Left hindlimb (tissue), 1 donor: ENCODE results near the gene FAM131C.

Experiments
- DNase-seq: peaks from one replicate; pipeline ENCODE4 v3.0.0-alpha.2; 2018

Gene FAM131C

DNA sequence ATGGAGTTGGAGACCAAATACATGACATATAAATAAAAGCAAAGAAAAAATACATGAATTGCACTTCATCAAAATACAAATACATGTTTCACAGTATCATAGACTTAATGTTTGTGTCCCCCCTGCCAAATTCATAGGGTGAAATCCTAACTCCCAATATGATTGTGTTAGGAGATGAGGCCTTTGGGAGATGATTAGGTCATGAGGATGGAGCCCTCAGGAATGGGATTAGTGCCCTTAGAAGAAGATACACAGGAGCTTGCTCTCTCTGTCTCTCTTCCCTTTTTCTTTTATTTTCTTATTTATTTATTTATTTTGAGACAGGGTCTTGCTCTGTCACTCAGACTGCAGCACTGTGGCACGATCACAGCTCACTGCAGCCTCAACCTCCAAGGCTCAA, 26.0 kb upstream of the FAM131C start:
- DNase-seq = no peak

DNA sequence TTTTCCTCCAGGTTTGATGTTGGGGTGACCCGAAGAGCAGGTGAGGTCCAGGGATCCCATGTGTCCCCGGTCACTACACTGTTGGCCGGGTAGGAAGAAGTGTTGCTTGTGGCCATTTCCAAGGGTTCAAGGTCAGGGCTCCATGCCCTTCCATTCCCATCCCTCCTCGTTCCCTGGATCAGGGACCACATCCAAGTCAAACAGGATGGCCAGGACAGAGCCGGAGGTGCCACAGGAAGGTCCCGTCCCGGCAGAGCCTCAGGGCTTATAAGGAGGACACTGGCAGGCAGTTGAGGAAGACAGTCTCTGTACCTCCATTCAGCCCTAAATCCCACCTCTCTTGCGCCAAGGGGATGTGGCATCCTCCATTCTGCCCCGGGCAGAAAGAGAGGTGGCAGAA, 22.0 kb upstream of the FAM131C start:
- DNase-seq = peak; percentile 12

DNA sequence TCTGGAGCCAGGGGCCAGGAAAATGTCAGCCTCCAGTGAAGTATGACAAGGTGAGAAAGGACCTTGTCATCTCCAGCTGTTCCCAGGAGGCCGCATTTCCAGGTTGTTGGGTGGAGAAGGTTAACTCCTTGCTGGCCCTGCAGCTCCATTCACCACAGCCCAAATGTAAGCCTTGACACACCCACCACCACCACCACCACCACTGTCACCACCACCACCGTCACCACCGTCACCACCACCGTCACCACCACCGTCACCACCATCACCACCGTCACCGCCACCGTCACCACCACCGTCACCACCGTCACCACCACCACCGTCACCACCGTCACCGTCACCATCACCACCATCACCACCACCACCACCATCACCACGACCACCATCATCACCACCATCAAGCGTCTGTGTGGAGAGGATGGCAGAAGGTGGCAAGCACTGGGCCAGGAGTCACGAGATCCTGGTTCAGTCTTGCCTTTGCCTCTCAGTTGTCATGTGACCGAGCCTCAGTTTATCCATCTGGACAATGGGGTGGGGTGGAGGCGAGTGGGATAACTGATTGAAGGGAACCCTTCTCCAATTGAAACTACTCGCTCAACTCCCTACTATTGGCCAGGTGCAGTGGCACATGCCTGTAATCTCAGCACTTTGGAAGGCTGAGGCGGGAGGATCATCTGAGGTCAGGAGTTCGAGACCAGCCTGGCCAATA, 21.2 kb upstream of the FAM131C start:
- DNase-seq = peak; percentile 26

DNA sequence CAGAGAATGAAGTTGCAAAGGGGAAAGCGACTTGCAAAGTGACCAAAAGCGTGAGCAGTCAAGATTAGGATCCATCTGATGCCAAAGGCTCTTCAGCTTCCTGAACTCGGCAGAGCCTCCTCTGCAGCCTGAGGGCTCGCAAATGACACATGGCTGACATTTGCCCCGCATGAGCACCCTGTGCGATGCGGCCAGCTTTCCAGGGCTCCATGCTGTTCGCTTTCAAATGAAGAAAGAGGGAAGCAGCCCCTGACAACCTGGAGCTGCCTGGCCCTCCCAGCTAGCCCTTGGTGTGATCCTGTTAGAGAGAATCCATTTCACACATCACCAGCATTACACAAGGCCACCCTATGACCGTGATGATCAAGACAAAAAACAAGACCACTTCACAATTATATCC, 20.2 kb upstream of the FAM131C start:
- DNase-seq = peak; percentile 3

DNA sequence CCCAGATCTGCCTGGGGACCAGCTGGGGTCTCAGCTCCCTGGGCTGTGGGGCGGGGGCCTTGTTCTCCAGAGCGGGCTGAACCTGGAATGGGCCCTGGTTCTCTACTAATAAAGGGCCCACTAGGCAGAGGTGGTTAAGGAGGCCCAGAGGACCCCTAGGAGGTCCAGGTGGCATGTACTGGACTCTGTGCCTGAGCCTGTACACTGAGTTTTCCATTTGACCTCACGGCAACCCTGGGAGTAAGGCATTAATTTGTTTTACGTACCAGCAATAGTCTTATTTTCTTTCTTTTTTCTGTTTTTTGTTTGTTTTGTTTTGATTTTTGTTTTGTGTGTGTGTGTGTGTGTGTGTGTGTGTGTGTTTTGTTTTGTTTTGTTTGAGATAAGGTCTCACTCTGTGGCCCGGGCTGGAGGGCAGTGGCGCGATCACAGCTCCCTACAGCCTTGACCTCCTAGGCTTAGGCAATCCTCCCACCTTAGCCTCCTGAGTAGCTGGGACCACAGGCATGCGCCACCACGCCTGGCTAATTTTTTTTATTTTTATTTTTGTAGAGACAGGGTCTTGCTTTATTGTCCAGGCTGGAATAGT, 19.6 kb upstream of the FAM131C start:
- DNase-seq = no peak

DNA sequence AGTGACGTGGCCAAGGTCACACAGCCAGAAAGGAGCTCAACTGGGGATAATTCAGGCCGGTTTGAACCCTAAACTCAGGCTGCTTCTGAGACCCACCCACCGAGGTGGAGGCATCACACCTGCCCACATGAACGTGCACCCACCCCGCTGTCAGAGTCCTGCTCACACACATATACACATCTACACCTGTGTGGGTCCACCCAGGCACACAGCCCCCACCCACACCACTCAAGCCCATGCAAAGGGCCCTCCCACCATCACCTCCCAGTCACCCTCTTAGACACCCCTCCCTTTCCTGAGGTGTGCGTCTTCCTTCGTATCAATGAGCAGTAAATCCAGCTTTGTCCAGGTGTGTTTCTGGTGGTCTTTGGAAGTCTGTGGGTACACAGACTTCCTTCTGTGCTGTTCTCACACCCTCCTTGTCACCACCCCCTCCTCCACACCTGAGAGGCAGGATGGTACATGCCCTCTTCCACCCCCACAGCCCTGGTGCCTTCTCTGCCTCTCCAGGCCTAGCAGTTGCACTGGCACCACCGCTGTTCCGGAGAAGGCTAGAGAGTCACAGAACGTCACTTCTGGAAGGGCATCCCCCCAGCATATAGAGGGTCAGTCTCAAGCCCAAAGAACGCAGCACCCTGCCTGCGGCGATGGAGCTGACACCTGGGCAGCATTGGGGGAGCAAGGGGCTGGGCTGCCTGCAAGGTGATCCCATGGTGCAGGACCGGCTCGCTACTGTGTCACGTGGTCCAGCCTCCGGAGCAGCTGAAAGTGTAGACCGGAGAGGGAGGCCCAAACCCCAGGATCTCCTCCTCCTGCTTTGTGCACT, 18.9 kb upstream of the FAM131C start:
- DNase-seq = peak; percentile 26

DNA sequence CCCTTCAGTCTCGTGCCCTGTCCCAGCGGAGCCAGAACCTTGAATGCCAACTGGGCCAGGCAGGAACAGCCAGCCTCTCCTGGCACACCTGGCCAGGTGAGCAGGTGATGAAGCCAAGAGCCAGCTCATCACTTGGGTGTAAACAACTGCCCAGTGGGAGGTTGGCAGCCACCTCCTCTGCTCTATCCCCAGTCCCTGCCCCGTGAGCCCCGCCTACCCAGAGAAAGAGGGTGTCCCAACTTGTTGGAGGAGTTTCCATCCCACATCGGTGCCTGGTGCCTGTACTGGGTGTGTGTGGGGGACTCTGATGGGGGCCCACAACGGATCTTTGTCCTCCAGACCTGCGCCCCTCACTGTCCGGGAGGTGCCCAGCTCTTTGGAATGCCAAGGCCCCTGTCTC, 17.8 kb upstream of the FAM131C start:
- peak; percentile 21 for DNase-seq

DNA sequence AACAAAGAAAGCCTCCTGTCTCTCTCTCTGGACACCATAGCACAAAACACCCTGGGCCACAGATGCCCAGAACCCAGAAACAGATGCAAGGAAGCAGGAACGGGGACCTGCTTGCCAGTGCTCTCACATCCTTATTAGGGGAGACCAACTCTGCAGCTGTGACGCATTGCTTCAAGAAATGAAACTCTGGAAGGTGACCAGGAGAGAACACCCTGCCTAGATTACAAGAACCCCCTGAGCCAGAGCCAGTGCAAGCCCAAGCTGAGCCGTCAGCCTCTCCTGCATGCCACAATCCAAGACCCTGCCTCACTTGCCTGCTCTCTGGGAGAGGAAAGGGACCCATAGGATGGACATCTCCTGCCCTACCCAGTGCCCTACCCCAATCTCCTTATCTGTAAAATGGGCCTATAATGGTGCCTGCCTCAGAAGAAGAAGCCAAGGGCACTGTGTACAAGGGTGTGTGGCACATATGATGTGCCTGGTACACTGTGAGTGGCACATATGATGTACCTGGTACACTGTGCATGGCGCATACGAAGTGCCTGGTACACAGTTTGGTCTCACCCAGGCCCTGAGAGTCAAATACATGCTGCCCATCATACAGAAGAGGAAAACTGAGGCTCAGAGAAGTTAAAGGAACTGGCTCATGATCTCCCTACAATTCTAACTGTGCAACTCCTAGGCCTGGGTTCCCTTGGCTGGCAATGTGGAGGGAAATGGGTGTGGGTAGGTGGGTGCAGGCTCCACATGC, 16.8 kb upstream of the FAM131C start:
- DNase-seq = peak; percentile 24

DNA sequence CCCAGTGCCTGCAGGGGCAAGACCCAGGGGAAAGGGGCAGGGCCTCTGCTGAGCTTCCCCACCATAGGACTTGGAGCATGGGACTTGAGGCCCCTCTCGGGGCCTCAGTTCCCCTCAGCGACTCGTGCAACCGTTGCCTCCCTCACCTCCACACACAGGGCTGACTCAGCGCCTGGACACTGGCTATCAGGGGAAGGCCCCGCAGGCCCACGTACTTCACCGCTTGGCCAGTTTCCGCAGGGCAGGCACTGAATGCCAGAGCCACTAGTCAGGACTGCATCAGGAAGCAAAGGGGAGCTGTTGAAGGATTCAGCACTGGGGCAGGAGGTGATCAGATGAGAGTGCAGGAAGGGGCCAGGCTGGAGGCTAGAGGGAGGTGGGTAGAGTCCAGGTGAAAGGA, 15.5 kb upstream of the FAM131C start:
- peak; percentile 17 for DNase-seq

DNA sequence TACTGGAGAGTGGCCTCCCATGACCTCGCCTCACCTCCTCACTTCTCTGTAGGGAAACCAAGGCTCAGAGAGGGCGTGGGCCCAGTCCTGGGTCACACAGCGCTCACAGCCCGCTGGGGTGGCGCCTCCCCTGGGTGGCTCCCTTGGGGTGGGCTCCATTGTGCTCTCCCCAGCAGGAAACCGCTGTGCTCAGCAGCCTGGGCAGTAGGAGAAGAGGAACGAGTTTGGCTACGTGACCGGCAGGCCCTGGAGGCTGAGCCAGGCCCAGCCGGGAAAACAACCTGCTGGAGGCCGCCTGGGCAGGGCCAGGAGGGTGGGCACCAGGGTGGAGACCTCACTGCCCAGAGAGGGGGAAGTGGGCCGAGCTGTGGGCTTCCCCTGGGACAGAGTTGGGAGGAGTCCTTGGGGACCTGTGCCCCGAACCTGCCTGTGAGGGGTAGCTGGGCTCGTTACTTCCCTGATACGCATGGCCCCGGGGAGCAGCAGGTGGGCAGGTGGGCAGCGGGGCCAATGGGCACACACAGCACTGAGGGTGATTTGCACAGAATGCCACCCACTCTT, 15.0 kb upstream of the FAM131C start:
- peak; percentile 20 for DNase-seq

DNA sequence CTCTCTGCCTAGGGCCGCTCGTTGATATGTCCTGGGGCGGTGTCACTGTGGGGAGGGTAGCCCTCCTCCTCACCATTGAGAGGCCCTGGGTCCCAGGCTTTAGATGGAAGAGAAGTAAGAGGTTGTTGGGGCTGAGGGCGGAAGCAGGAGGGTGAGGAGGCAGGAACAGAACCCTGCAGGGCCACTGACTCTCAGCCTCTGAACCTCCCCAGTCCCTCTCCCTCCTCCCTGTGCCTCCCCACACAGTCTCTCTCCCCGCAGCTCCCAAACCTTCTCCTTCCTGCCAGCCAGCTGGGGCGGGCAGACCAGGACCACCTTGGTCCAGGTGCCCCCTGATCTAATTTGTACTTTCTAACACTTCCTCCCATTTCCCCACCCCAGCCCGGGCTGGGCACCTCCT, 14.3 kb upstream of the FAM131C start:
- DNase-seq = peak; percentile 24

DNA sequence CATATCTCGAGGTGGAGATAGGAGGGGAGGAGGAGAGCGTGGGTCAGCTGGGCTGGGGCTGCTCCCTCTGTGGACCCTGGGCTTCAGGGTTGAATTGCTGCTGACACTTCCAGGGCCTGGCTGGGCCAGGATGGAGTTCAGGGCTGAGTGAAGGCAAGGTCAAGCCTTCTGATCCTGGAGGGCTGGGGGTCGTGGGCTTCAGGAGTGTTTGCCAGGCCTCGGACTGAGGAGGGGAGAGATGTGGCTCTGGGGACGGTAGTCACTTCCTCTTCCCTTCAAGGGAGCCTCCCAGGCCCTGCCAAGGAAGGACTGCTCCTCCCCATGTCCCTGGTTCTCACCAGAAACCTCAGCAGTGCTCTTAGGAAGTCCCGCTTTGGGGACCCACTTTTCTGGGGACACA, 12.1 kb upstream of the FAM131C start:
- DNase-seq = peak; percentile 29

DNA sequence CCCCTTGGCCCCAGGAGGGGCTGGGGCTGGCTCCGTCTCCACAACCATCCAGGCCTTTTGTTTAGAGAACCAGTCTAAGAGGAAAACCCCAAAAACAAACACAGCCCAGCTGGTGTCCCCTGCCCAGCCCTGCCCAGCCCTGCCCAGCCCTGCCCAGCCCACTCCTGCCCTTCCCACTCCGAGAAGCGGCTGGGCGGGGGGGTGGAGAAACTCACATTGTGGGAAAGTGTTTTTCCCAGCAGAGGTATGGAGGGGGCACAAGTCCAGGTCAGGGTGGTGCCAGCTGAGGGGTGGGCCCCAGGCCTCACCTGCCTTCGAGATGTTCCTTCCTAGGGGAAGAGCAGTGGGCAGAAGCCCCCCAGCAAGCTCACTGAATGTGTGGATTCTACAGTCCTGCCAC, 10.0 kb upstream of the FAM131C start:
- peak; percentile 20 for DNase-seq

DNA sequence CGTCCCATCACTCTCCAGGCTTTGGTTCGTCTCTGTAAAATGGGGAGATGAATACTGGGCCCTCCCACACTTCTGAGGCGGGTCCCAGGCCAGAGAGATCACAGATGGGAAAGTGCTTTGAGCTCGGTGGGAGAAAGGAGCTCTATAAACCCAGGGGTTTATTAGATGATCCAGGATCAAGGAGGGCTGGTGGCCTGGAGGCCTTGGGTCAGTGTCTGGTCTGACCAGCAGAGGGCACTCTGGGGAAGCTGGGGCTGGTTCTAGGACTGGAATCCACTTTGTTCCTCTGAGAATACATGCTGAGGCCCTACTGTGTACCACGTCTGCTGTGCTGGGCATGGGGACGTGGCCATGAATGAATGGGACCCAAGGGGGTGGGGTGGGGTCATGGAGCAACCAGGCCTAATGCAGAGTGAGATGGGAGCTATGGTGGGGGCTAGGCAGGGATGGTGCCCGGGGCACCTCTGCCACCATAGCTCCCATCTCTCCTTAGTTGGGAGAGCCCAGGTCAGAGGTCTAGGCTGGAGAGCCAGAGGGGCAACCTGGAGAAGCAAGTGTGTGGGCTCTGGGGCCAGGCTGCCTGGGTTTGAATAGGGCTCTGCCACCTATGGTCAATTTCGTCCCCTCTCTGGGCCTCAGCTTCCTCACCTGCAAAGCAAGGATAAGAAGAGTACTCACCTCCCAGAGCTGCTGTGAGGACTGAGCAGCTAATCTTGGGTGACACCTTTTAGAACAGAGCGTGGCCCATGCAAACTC, 9.0 kb upstream of the FAM131C start:
- peak; percentile 38 for DNase-seq

DNA sequence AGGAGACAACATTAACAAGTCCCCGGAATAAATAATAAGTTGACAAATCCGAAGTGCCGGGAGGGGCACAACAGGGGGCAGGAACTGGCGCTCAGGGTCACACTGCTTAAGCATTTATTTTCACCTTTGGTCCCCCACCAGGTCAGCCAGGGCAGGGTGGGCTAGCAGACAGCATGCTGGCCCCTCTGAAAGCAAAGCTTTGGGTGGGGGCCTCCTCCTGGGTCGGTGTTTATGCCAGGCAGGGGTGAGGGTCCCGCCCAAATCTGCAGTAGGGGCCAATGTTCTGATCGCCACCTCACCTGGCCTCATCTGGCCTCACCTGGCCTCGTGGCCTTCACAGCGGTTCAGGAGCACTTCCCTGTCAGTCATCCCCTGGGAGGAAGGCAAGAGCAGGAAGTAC, 8.2 kb upstream of the FAM131C start:
- no peak for DNase-seq

DNA sequence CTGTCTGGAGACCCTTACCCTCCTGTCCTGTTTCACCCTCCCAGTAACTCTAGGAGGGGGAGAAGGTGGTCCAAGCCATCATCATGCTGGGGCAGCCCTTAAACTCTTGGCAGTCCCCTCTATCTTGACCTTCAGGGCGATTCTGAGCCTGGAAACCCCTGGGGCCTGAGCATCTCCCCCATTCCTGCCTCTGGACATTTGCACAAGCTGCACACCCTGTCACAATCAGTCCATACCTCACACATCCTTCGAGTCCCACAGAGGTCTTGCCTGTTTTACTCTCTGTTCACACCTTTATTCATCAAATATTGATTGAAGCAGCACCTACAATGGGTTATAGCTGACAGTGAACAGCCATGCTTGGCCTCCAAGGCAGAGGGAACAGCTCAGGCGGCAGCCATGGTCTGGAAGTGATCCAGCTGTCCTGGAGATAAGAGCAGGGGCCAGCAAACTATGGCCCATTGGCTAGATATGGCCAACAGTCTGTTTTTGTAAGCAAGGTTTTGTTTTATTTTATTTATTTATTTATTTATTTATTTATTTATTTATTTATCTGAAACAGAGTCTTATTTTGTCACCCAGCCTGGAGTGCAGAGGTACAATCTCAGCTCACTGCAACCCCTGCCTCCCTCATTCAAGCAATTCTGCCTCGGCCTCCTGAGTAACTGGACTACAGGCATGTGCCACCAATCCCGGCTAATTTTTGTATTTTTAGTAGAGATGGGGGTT, 7.1 kb upstream of the FAM131C start:
- DNase-seq = peak; percentile 21

DNA sequence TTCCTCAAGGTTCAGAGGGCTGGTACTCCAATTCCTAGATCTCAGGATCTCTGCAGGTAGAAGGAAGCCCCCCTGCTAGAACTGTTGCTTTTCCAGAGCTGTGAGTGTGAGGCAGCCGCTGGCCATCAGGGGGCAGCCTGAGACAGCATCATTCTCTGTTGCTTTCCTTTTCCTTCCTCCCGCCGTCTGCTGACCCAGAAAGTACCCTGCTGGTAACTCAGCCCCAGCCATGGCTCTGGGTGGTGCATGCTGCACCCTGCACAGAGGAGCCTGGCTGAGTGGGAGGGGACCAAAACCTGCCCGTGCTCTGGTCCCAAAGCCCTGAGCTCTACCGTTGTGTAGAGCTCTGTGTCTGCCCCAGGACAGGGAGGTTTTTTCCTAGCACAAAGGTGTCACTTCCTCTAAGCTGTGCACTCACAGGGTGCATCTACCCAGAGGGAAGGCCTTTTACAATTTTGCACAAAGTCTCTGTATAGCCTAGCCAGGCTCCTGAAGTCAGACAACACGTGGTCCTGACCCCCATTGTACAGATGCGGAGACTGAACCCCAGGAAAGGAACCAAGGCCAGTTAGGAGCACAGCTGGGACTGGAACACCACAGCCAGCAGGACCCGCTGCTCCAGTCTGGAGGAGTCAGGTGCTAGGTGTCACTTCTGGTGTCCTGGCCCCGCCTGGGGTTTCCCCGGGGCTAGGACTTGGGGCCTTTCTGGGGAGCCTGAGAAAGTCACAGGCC, 5.6 kb upstream of the FAM131C start:
- peak; percentile 85 for DNase-seq

DNA sequence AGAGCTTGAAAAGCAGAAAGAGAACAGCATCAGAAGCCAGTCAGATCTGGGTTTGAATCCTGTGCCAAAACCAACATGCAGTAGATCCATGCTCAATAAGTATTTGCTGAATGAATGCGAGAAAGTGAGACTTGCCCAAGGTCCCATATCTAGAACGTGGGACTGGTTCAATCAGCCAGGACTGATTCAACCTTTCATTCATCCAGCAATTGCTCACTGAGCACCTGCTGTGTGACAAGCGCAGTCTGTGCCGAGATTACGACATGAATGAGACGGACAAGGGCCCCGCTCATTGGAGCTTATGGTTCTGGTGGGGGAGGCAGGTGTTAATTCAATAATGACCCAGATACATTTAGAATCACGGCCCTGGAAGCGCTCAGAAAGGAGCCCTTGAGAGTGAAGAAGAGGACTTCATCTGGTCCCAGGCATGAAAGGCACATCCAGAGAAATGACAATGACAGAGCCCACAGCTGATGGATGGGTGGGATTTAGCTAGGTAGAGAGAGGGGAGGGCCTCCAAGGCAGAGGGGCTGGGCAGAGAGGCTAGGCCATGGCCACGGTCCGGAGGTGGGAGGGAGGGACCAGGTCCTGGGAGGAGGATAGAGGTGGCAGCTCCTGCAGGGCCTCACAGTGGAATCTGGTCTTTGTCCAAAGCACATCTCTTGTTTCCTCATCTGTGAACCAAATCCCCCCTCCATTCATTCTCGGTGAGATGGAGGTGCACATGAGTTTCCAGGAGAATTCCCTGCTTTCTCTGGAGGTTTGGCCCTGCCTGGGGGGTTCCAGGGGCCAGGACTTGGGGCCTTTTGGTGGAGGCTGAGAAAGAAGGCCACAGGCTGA, 4.2 kb upstream of the FAM131C start:
- DNase-seq = no peak

DNA sequence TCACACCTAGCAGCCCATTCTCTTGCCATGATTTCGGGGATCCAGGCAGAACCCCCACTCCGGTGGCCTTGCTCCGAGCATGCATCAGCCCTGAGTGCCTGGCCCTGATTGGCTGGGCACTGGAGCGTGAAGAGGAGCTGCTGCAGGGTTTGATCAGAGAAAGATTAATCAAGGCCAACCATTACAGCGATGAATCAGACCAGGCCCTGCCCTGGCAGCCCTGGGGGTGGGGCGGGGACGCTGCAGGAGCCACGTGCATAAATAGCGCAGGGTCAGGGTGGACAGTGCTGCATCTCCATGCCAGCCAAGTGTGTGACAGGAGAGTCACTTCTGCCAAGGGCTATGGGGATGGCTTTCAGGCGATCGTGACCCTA, 3.4 kb upstream of the FAM131C start:
- DNase-seq = no peak
